CMK (cell line): Measurements from ENCODE around the gene PM20D1.
A peak's percentile ranks its signal among the peaks of the same experiment; 100 is the strongest.
"Not testable (repeated sequence)": the region's sequence is repeated elsewhere in the genome, so short reads cannot be mapped to it uniquely, and the experiment has no call there.

ENCODE experiments used
- DNase-seq: peaks from one replicate; pipeline ENCODE4 v3.0.0-alpha.2; 2010; ENCODE audit warnings: low read depth

PM20D1 gene

GRCh38 chr1:205842229-205842628 is 7.7 kb downstream of the PM20D1 start:
- no peak for DNase-seq

GRCh38 chr1:205840146-205840923 is 9.6 kb downstream of the PM20D1 start:
- peak; percentile 8 for DNase-seq

DNA sequence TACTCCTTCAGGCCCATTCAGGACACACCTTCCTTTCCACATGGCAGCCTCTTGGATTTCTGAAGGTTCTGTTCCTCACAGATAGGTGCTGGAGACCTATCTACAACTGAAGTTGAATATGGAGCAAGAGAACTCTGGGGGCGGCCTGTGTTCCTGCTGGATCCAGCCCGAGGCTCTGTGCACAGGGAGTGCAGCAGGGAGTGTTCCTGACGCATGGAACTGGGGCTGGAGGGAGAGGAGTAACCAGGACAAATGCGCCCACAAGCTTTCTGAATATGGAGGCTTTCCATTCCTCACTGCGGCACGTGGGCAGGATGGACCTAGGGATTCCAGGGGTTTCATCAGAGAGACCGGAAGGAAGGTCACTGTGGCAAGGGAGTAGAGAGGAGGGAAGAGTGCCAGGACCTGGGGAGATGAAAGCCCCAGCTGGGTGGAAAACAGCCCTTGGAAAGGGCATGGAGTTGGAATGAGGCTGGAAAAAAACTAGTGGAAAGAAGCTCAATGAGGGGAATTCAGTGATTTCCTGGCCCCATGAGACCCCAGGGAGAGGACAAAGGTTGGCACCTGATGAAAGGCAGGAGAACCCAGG is 12.5 kb downstream of the PM20D1 start:
- no peak for DNase-seq

DNA sequence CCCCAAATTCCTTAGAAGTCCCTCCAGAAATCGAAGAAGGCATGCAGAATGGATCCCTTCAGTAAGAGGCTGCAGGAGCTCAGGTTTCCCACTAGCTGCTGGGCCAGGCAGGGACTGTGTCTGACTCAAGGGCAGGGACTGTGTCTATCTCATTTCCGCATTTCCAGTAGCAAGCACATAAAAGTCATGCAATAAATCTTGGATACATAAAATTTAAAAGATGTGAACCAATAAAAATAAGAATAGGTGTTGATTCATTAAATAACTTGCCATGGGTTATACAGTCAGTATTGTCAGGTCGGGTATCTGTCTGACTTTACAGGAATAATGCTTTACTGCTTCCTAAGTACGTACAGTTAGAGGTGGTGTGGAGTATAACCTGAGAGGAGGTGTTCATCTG is 15.2 kb downstream of the PM20D1 start:
- DNase-seq, result no peak

- DNase-seq, result no peak
Measured at GRCh38 chr1:205832326-205832751, 17.6 kb downstream of the PM20D1 start.

- no peak for DNase-seq
Measured at GRCh38 chr1:205827623-205828022, 22.3 kb downstream of the PM20D1 start.

DNA sequence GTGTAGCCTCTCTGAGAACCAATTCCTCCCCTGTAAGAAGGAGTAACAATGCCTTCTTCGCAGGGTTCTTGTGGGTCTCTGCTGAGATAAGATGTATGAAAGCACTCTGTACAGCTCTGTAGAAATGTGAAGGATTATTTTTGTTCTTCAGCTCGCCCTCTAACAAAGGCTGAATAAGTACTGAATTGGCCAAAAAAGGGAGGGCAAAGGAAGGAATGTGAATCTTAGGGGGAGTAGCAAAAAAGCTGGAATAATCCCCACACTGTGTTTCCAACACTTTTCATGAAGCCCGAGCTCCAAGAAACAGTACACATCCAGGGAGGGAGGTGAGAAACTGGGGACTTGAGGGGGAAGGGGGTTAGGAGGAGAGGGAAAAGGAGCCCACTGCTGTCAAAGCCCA is 22.9 kb downstream of the PM20D1 start:
- DNase-seq, result no peak

GRCh38 chr1:205826016-205826806 is 23.7 kb downstream of the PM20D1 start:
- no peak for DNase-seq

DNA sequence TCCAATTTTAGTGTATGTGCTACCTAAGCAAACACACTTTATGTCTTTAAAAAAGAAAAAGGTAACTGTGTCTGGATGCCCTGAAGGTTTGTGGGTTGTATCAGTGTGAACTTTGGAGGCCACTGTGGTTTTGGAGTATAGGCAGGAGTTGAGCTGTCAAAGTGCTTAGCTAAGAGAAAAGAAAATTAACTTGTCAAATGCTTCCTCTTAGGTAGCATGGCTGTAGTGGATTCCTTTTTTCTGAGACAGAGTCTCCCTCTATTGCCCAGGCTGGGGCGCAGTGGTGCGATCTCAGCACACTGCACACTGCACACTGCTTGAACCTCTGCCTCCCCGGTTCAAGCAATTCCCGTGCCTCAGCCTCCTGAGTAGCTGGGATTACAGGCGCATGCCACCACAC is 25.8 kb downstream of the PM20D1 start:
- DNase-seq, result no peak

- DNase-seq, result not testable (repeated sequence)
Measured at GRCh38 chr1:205823260-205823659, 26.7 kb downstream of the PM20D1 start.

DNA sequence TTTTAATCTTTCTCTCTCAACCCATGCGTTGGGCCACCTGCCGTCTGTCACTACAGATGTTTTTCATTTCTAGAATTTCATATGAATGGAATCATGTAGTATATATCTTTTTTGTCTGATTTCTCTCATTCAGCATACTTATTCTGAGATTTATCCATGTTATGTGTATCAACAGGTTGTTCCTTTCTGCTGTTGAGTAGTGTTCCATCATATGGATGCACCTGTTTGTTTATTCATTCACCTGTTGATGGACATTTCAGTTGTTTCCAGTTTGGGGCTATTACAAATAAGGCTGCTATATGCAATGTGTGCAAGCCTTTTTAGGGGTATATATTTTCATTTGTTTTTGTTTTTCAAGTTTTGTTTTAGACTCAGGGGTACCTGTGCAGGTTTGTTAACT is 27.5 kb downstream of the PM20D1 start:
- DNase-seq, result no peak

- no peak for DNase-seq
Measured at GRCh38 chr1:205817988-205818387, 31.9 kb downstream of the PM20D1 start.

DNA sequence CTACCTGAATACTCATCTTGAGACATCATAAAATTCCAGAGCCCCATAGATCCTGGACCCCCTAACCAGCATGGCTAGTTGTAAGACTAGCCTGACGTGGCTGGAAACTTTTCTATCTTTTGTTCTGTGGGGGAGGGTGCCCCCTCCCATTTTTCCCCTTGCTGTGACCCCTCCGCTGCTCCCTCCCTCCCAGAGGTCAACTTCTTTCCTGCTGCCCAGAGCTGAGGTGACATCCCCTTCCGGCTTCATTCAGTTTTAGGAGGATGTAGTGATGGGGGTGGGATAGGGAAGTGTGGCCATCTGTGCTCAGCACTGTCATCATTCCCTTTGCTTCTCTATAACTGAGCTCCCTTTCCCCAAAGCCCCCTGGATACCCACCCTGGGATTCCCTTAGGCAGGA is 32.6 kb downstream of the PM20D1 start:
- no peak for DNase-seq

GRCh38 chr1:205813755-205814058 is 36.2 kb downstream of the PM20D1 start:
- DNase-seq, result no peak

DNA sequence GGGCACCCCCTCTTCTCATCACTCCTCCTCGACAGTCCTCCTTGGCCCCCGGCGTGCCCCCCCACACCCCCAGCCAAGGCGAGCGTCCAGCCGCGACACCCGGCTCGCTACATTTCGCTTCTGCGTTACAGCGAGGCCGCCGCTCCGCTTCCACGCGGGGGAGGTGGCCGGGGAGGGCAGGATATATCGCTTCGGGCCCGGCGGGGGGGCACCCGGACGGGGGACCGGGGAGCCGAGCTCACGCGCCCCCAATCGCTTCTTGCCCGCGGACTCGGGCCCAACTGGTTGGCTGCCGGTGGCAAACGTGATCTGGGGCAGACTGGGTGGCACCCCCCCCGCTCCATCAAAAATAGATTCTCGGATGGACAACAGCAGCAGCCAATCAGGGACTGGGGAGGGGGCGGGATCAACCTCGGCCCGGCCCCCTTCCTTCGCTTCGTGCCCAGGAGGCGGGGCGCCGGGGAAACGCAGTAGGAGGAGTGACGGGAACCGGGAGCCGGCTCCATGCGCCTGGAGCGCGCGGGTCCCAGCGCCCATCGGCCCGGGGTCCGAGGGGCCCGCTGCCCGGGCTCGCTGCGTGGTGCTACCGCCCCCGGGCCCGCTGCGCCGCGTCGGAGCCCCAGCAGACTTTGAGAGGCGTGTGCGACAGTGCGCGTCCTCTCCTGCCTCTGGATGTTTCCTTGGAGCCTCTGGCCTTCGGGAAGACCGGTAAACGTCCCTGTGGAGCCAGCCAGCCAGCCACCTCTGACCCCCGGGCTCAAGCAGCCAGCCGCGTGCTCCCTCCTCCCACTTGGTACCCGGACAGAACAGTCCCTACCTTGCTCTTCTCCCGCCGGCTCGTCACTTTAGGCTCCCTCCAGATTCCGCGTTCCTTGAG is 36.8 kb downstream of the PM20D1 start, which contains the start of gene SLC41A1:
SLC41A1 (minus strand) TSS at position 321 of the 877 bp plus-strand sequence. CDS start 2,757 bp downstream, outside the sequence.
- DNase-seq, result peak; percentile 67

- no peak for DNase-seq
Measured at GRCh38 chr1:205812271-205812877, 37.6 kb downstream of the PM20D1 start.

DNA sequence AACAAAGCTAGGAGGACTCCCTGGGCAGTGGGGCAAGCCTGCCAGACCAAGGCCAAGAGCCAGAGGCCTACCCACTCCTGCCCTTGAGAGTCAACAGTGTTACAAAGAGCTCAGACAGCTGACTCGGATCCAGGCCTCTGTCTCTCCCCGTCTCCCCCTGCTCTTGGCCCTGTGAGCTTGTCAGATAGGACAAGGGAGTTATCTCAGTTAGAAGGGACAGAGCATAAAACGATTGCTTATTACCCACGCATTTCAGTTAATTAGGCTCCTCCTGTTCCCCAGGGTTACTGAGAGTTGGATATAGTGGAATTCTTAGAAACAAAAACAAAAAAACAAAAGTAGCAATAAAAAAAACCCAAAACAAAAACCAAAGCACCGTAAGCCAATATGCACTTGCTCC is 38.3 kb downstream of the PM20D1 start:
- no peak for DNase-seq

GRCh38 chr1:205810448-205811157 is 39.3 kb downstream of the PM20D1 start:
- DNase-seq, result no peak

DNA sequence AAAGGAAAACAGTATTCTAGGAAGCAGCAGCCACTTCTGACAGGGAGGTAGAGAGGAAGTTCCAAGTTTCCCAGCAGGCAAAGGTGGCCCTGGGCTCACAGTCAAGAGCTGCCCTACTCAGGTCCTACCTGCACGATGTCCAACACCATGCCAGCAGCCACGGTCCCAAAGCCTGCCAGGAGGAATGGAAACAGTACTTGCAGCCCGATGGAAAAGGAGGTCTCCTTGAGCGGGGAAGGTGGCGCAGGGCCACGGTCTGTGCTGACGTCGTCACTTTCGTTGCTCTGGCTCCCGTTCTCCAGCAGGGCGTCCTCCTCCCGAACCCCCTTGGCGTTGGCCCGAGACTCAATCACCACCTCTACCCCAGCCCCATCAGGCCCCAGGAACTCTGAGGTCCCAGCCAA is 40.0 kb downstream of the PM20D1 start:
- DNase-seq, result no peak

GRCh38 chr1:205809469-205809868 is 40.5 kb downstream of the PM20D1 start:
- DNase-seq, result no peak
